IPS DF 19.7 (cell line): Measurements from ENCODE around the gene ABCA4.
"Not testable (repeated sequence)": the region's sequence is repeated elsewhere in the genome, so short reads cannot be mapped to it uniquely, and the experiment has no call there.

Source experiments
- DNase-seq: peaks from one replicate; pipeline ENCODE4 v3.0.0-alpha.2; 2013; ENCODE audit warnings: low read depth, low spot score

Gene ABCA4

GRCh38 chr1:94120991-94121390 lies at the start of gene ABCA4:
Gene ABCA4 (minus strand): TSS chr1:94121148. CDS start chr1:94121045, 103 bp downstream.
- DNase-seq = no peak

- no peak for DNase-seq
These were observed 48.2 kb upstream of the ABCA4 start for GRCh38 chr1:94169126-94169525.

GRCh38 chr1:94165843-94166242 lies 44.9 kb upstream of the ABCA4 start:
- DNase-seq = no peak

GRCh38 chr1:94164885-94165284 lies 43.9 kb upstream of the ABCA4 start:
- DNase-seq = not testable (repeated sequence)

- not testable (repeated sequence) for DNase-seq
These were observed 43.2 kb upstream of the ABCA4 start for GRCh38 chr1:94164121-94164520.

GRCh38 chr1:94163249-94163648 lies 42.3 kb upstream of the ABCA4 start:
- not testable (repeated sequence) for DNase-seq

GRCh38 chr1:94160811-94161210 lies 39.9 kb upstream of the ABCA4 start:
- DNase-seq = no peak

- no peak for DNase-seq
These were observed 35.2 kb upstream of the ABCA4 start for GRCh38 chr1:94156096-94156625.

GRCh38 chr1:94154989-94155388 lies 34.0 kb upstream of the ABCA4 start:
- DNase-seq = no peak

- DNase-seq = no peak
These were observed 32.2 kb upstream of the ABCA4 start for GRCh38 chr1:94153133-94153532.

- not testable (repeated sequence) for DNase-seq
These were observed 28.2 kb upstream of the ABCA4 start for GRCh38 chr1:94149166-94149565.

- DNase-seq = no peak
These were observed 25.3 kb upstream of the ABCA4 start for GRCh38 chr1:94146273-94146672.

GRCh38 chr1:94144836-94145235 lies 23.9 kb upstream of the ABCA4 start:
- no peak for DNase-seq

- no peak for DNase-seq
These were observed 22.8 kb upstream of the ABCA4 start for GRCh38 chr1:94143809-94144176.

- no peak for DNase-seq
These were observed 22.3 kb upstream of the ABCA4 start for GRCh38 chr1:94143173-94143808.

GRCh38 chr1:94142583-94142982 lies 21.6 kb upstream of the ABCA4 start:
- no peak for DNase-seq

GRCh38 chr1:94142022-94142421 lies 21.1 kb upstream of the ABCA4 start:
- DNase-seq = no peak

- DNase-seq = no peak
These were observed 11.2 kb upstream of the ABCA4 start for GRCh38 chr1:94132111-94132510.

GRCh38 chr1:94130851-94131595 lies 10.1 kb upstream of the ABCA4 start:
- no peak for DNase-seq

GRCh38 chr1:94126651-94127050 lies 5.7 kb upstream of the ABCA4 start:
- no peak for DNase-seq

- DNase-seq = no peak
These were observed 4.9 kb upstream of the ABCA4 start for GRCh38 chr1:94125551-94126514.

- DNase-seq = no peak
These were observed 3.6 kb upstream of the ABCA4 start for GRCh38 chr1:94124538-94124937.
